Tibial nerve (tissue), 4 donors: ENCODE measurements around the gene GPC3. TPM values are rescaled to one million over a fixed set of nuclear protein-coding genes. Genes with fewer than 3 reads are reported as not detected.
"Not testable (repeated sequence)": the region's sequence is repeated elsewhere in the genome, so short reads cannot be mapped to it uniquely, and the experiment has no call there.

Experiments
- DNase-seq, 2 donors: peaks; one replicate each; pipeline ENCODE4 v3.0.0-alpha.2; 2019; ENCODE audit warnings: low spot score in 2 of 2
- H3K27ac ChIP-seq, 4 donors: fragments of 200-600 bp; sonication (generic) in 3 of 4; one replicate each; pipeline ENCODE4 v1.5.1; 2017 to 2019; ENCODE audit warnings: mild to moderate bottlenecking in 1 of 4
- H3K27me3 ChIP-seq, 2 donors: fragments of 200-600 bp; sonication (generic) in 1 of 2; one replicate each; pipeline versions ENCODE4 v1.5.1 to v1.6.0; 2017 to 2019
- H3K36me3 ChIP-seq, 3 donors: fragments of 200-600 bp; sonication (generic); one replicate each; pipeline ENCODE4 v1.5.1; 2018 to 2019
- H3K4me1 ChIP-seq, 4 donors: fragments of 200-600 bp; sonication (generic) in 3 of 4; one replicate each; pipeline ENCODE4 v1.5.1; 2017 to 2019
- H3K4me3 ChIP-seq, 4 donors: fragments of 200-600 bp; sonication (generic) in 3 of 4; one replicate each; pipeline ENCODE4 v1.5.1; 2017 to 2019; ENCODE audit warnings: mild to moderate bottlenecking in 1 of 4, moderate library complexity in 1 of 4
- H3K9me3 ChIP-seq, 4 donors: fragments of 200-600 bp; sonication (generic) in 3 of 4; one replicate each; pipeline ENCODE4 v1.5.1; 2017 to 2019
- CTCF ChIP-seq, 5 experiments: fragments of 200-600 bp in 3 of 5; fragments of 450-650 bp in 2 of 5; sonication (generic) in 3 of 5; IDR thresholded peaks; one replicate each; pipeline ENCODE4 v1.5.1; 2016 to 2019; ENCODE audit warnings: antibody characterized with exemption in 5 of 5, mild to moderate bottlenecking in 3 of 5, moderate library complexity in 2 of 5
- EP300 ChIP-seq, 2 donors: sonication (generic); formaldehyde crosslinking; IDR thresholded peaks; one replicate each; pipeline ENCODE4 v1.6.1; 2017; ENCODE audit warnings: antibody characterized with exemption in 2 of 2, mild to moderate bottlenecking in 1 of 2
- POLR2A ChIP-seq, 2 donors: fragments of 450-650 bp; IDR thresholded peaks; one replicate each; pipeline ENCODE4 v1.6.1; 2017; ENCODE audit warnings: antibody characterized with exemption in 2 of 2, mild to moderate bottlenecking in 2 of 2, moderate library complexity in 2 of 2
- WGBS, 2 donors: methylation state at CpG; one replicate each; pipeline ENCODE4 v1.1.5; 2018; 5-methylcytosine and 5-hydroxymethylcytosine counted together
- total RNA-seq, 4 donors: library from RNA; depleted of rRNA; stranded (reverse); fragments of >200 nt; gene quantifications; one replicate each; pipeline ENCODE4 v1.1.0, GENCODE V29; 2016

The GPC3 gene
- total RNA-seq, 4 donors from 2014 or later: 60.5 to 116 (median 72.8) TPM

- 68 to 89% methylated on average over 3 of the region's 3 CpGs for WGBS, 2 donors
- H3K9me3 ChIP-seq: no peaks in the 10 kb centered on the region
- DNase-seq: no peak
- no peak overlapping the region for H3K4me3 ChIP-seq
- TF ChIP-seq CTCF (IDR thresholded peaks at IDR 0.05) (no peak), POLR2A (IDR thresholded peaks at IDR 0.05) (no peak), EP300 (IDR thresholded peaks at IDR 0.05) (no peak)
- no peaks in the 10 kb centered on the region for H3K27me3 ChIP-seq
- no peaks in the 10 kb centered on the region for H3K4me1 ChIP-seq
- H3K36me3 ChIP-seq: no peaks in the 10 kb centered on the region
- H3K27ac ChIP-seq: no peak overlapping the region
Observed at GRCh38 chrX:133533249-133533648, 452.1 kb downstream of the GPC3 start.

GRCh38 chrX:133530960-133531359, 454.4 kb downstream of the GPC3 start:
- no peak for DNase-seq
- WGBS, 2 donors: 50 to 79% methylated on average over 2 to 4 of the region's 6 CpGs
- Histone ChIP-seq H3K9me3 (no peaks in the 10 kb centered on the region), H3K27me3 (no peaks in the 10 kb centered on the region), H3K4me3 (no peak overlapping the region), H3K36me3 (no peaks in the 10 kb centered on the region), H3K4me1 (no peaks in the 10 kb centered on the region), H3K27ac (no peak overlapping the region)
- TF ChIP-seq POLR2A (IDR thresholded peaks at IDR 0.05) (no peak), CTCF (IDR thresholded peaks at IDR 0.05) (no peak), EP300 (IDR thresholded peaks at IDR 0.05) (no peak)

- TF ChIP-seq CTCF (IDR thresholded peaks at IDR 0.05): no peak
- no peak for TF ChIP-seq EP300 (IDR thresholded peaks at IDR 0.05)
- TF ChIP-seq POLR2A (IDR thresholded peaks at IDR 0.05): no peak
- no peaks in the 10 kb centered on the region for H3K27me3 ChIP-seq
- H3K9me3 ChIP-seq: no peaks in the 10 kb centered on the region
- H3K4me1 ChIP-seq: no peaks in the 10 kb centered on the region
- DNase-seq: no peak
- H3K27ac ChIP-seq: no peak overlapping the region
- no peak overlapping the region for H3K4me3 ChIP-seq
- 71 to 97% methylated on average over 3 of the region's 3 CpGs for WGBS, 2 donors
- no peaks in the 10 kb centered on the region for H3K36me3 ChIP-seq
Observed at GRCh38 chrX:133529578-133529977, 455.8 kb downstream of the GPC3 start.

- Histone ChIP-seq H3K27me3 (no peaks in the 10 kb centered on the region), H3K9me3 (no peaks in the 10 kb centered on the region), H3K27ac (no peak overlapping the region), H3K4me1 (no peaks in the 10 kb centered on the region), H3K4me3 (no peak overlapping the region), H3K36me3 (no peaks in the 10 kb centered on the region)
- no peak for DNase-seq
- WGBS, 2 donors: 76 to 77% methylated on average over 4 of the region's 4 CpGs
- TF ChIP-seq POLR2A (IDR thresholded peaks at IDR 0.05) (no peak), EP300 (IDR thresholded peaks at IDR 0.05) (no peak), CTCF (IDR thresholded peaks at IDR 0.05) (no peak)
Observed at GRCh38 chrX:133527825-133528224, 457.6 kb downstream of the GPC3 start.

GRCh38 chrX:133527415-133527814, 458.0 kb downstream of the GPC3 start:
- no peak for DNase-seq
- H3K4me3 ChIP-seq: no peak overlapping the region
- H3K27me3 ChIP-seq: no peaks in the 10 kb centered on the region
- no peak overlapping the region for H3K27ac ChIP-seq
- no peaks in the 10 kb centered on the region for H3K4me1 ChIP-seq
- no peak for TF ChIP-seq CTCF (IDR thresholded peaks at IDR 0.05)
- TF ChIP-seq POLR2A (IDR thresholded peaks at IDR 0.05): no peak
- TF ChIP-seq EP300 (IDR thresholded peaks at IDR 0.05): no peak
- 17 to 21% methylated on average over 3 of the region's 3 CpGs for WGBS, 2 donors
- no peaks in the 10 kb centered on the region for H3K36me3 ChIP-seq
- H3K9me3 ChIP-seq: no peaks in the 10 kb centered on the region

GRCh38 chrX:133526773-133527172, 458.6 kb downstream of the GPC3 start:
- not testable (repeated sequence) for H3K9me3 ChIP-seq, H3K27ac ChIP-seq, H3K4me1 ChIP-seq, DNase-seq, H3K36me3 ChIP-seq, H3K4me3 ChIP-seq, H3K27me3 ChIP-seq
- WGBS, 2 donors: 95 to 98% methylated on average over 3 of the region's 3 CpGs
